Panc1 (cell line): ENCODE results near the gene C1orf232. TPM values are rescaled to one million over a fixed set of nuclear protein-coding genes. Genes with fewer than 3 reads are reported as not detected.

Experiments
- ATAC-seq: fragments of 200-7000 bp; cut with Tn5 transposase; 2 replicates; pipeline ENCODE4 v1.9.1; 2020; ENCODE audit warnings: mild to moderate bottlenecking, moderate library complexity
- BruUV-seq: library from RNA; stranded (reverse); fragments of 400-500 nt; replicated peaks from 2 replicates; lab custom pipeline; 2021; lab: Mats Ljungman, UMichigan
- CTCF ChIA-PET: fragments of 300-600 bp; sonication (Branson Sonifier 250); formaldehyde crosslinking; loops from one replicate; lab custom pipeline; 2022; ENCODE audit warnings: antibody characterized with exemption; lab: Charles Lee
- POLR2A ChIA-PET: fragments of 300-600 bp; sonication (Branson Sonifier 250); formaldehyde crosslinking; loops from one replicate; lab custom pipeline; 2022; ENCODE audit warnings: antibody characterized with exemption; lab: Charles Lee
- DNase-seq: peaks from one replicate; pipeline ENCODE4 v3.0.0-alpha.2; 2010; ENCODE audit warnings: low read depth, low spot score
- H3K27ac ChIP-seq: 2 replicates; pipeline ENCODE4 v1.5.1; 2011; ENCODE audit warnings: mild to moderate bottlenecking, low read length, inconsistent platforms
- H3K27me3 ChIP-seq: fragments of 200-500 bp; sonication (Bioruptor generic); 2 replicates; pipeline ENCODE4 v1.6.0; 2014; ENCODE audit warnings: low read length, inconsistent platforms; ENCODE audit not compliant: control insufficient read depth, insufficient read depth
- H3K36me3 ChIP-seq: fragments of 200-500 bp; sonication (Bioruptor generic); 2 replicates; pipeline ENCODE4 v1.5.1; 2014; ENCODE audit warnings: inconsistent platforms, mild to moderate bottlenecking, low read length, moderate library complexity; ENCODE audit not compliant: control insufficient read depth, insufficient read depth
- H3K4me1 ChIP-seq: 2 replicates; pipeline ENCODE4 v1.5.1; 2011; ENCODE audit warnings: inconsistent platforms, mild to moderate bottlenecking, low read length, moderate library complexity; ENCODE audit not compliant: control insufficient read depth, insufficient read depth
- H3K4me3 ChIP-seq, 2 experiments: 2 replicates each; pipeline ENCODE4 v1.5.1; 2011 to 2012; ENCODE audit warnings: low read depth in 2 of 2, low read length in 2 of 2, mild to moderate bottlenecking in 2 of 2, inconsistent platforms in 1 of 2, moderate library complexity in 1 of 2
- H3K9me3 ChIP-seq: fragments of 200-500 bp; sonication (Bioruptor generic); 2 replicates; pipeline ENCODE4 v1.5.1; 2014; ENCODE audit warnings: low read depth, mild to moderate bottlenecking, inconsistent platforms, low read length, moderate library complexity; ENCODE audit not compliant: control insufficient read depth, insufficient read depth
- POLR2AphosphoS5 ChIP-seq: IDR thresholded peaks from 2 replicates; pipeline ENCODE4 v1.6.1; 2012; ENCODE audit warnings: mild to moderate bottlenecking, low read depth, low read length, moderate library complexity
- SIN3A ChIP-seq: IDR thresholded peaks from 2 replicates; pipeline ENCODE4 v1.6.1; 2012; ENCODE audit warnings: low read depth, mild to moderate bottlenecking, low read length, moderate library complexity, borderline replicate concordance; ENCODE audit not compliant: insufficient read depth
- TCF7L2 ChIP-seq: IDR thresholded peaks from 2 replicates; pipeline ENCODE4 v1.6.1; 2011; ENCODE audit warnings: mild to moderate bottlenecking, low read depth, low read length, inconsistent platforms
- in situ Hi-C: cut with HindIII; loops from 2 replicates; pipeline ENCODE4 v1.10.0; 2016; ENCODE audit warnings: low sequenced_read_pairs, low pct_unique_long_range_greater_than_20kb
- intact Hi-C: fragments of 100-400 bp; cut with micrococcal nuclease; formaldehyde crosslinking; loops from one replicate; pipeline ENCODE4 v1.10.0; 2022; ENCODE audit not compliant: unreplicated experiment
- total RNA-seq: library from RNA; stranded (reverse); gene quantifications from one replicate; pipeline ENCODE4 v1.2.1, GENCODE V29; 2021; ENCODE audit not compliant: unreplicated experiment
- TF ChIP-seq, protein P1 (sequence below): fragments of 450-650 bp; IDR thresholded peaks from 2 replicates; pipeline ENCODE4 v1.5.1; 2017; ENCODE audit warnings: mild to moderate bottlenecking
- TF ChIP-seq, protein P2 (sequence below), 2 experiments: IDR thresholded peaks; 2 replicates each; pipeline ENCODE4 v1.6.1; 2011 to 2012; ENCODE audit warnings: low read depth in 2 of 2, control low read depth in 1 of 2, low read length in 1 of 2, mild to moderate bottlenecking in 1 of 2, moderate library complexity in 1 of 2; ENCODE audit not compliant: insufficient read depth in 1 of 2

Gene C1orf232
- total RNA-seq, 1 experiment from 2014 or later = not detected

DNA sequence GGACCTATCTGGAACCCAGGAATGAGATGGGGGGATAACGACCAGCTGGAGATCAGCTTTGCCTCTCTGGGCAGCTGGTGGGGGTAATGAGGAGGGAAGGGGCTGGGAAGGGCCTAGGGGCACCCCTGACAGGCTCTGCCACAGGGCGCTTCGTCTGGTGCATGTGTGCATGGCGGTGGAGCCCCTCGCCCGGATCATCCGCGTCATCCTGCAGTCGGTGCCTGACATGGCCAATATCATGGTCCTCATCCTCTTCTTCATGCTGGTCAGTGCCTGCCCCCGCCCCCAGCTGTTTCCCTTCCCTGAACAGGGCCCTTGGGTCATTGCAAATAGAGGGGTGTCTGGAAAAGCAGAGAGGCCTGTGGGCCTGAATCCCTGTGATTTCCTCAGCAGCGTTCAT lies 29.1 kb upstream of the C1orf232 start:
- Histone ChIP-seq H3K4me1 (no peaks in the 10 kb centered on the region), H3K36me3 (no peaks in the 10 kb centered on the region), H3K4me3 (no peak overlapping the region), H3K27me3 (no peaks in the 10 kb centered on the region), H3K9me3 (no peaks in the 10 kb centered on the region), H3K27ac (no peak overlapping the region)
- TF ChIP-seq, protein P1, sequence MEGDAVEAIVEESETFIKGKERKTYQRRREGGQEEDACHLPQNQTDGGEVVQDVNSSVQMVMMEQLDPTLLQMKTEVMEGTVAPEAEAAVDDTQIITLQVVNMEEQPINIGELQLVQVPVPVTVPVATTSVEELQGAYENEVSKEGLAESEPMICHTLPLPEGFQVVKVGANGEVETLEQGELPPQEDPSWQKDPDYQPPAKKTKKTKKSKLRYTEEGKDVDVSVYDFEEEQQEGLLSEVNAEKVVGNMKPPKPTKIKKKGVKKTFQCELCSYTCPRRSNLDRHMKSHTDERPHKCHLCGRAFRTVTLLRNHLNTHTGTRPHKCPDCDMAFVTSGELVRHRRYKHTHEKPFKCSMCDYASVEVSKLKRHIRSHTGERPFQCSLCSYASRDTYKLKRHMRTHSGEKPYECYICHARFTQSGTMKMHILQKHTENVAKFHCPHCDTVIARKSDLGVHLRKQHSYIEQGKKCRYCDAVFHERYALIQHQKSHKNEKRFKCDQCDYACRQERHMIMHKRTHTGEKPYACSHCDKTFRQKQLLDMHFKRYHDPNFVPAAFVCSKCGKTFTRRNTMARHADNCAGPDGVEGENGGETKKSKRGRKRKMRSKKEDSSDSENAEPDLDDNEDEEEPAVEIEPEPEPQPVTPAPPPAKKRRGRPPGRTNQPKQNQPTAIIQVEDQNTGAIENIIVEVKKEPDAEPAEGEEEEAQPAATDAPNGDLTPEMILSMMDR = no peak
- TF ChIP-seq, protein P2, sequence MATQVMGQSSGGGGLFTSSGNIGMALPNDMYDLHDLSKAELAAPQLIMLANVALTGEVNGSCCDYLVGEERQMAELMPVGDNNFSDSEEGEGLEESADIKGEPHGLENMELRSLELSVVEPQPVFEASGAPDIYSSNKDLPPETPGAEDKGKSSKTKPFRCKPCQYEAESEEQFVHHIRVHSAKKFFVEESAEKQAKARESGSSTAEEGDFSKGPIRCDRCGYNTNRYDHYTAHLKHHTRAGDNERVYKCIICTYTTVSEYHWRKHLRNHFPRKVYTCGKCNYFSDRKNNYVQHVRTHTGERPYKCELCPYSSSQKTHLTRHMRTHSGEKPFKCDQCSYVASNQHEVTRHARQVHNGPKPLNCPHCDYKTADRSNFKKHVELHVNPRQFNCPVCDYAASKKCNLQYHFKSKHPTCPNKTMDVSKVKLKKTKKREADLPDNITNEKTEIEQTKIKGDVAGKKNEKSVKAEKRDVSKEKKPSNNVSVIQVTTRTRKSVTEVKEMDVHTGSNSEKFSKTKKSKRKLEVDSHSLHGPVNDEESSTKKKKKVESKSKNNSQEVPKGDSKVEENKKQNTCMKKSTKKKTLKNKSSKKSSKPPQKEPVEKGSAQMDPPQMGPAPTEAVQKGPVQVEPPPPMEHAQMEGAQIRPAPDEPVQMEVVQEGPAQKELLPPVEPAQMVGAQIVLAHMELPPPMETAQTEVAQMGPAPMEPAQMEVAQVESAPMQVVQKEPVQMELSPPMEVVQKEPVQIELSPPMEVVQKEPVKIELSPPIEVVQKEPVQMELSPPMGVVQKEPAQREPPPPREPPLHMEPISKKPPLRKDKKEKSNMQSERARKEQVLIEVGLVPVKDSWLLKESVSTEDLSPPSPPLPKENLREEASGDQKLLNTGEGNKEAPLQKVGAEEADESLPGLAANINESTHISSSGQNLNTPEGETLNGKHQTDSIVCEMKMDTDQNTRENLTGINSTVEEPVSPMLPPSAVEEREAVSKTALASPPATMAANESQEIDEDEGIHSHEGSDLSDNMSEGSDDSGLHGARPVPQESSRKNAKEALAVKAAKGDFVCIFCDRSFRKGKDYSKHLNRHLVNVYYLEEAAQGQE (IDR thresholded peaks at IDR 0.05; ENCODE audit: insufficient read depth in 1 of 2, low read depth in 2 of 2, low read length in 1 of 2) = no peak
- no peak for TF ChIP-seq POLR2AphosphoS5
- no peak for TF ChIP-seq SIN3A
- no TSS peak for BruUV-seq
- in situ Hi-C loops (no loop called here), intact Hi-C loops (no loop called here)
- ChIA-PET CTCF (no interaction called here), POLR2A (no interaction called here)
- DNase-seq (no peak), ATAC-seq (no peak)

DNA sequence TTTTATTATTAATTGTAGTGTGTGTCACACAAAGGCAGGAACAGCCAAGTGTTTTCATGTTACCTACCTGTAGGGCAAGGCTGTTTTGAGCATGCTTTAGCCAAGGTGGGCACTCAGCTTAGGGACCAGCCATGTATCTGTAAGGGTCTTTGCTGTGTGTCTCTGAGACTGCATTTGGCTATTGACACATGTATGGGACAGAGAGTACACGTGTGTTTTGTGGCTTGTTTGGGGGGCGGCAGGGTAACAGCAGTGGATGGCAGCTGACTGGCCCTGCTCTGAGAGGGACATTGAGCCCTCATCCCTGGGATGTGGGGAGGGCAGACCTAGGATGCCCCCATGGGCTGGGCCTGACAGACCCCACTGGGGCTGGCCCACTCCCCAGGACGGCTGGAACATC lies 28.5 kb upstream of the C1orf232 start:
- ChIA-PET POLR2A (no interaction called here), CTCF (no interaction called here)
- DNase-seq (no peak), ATAC-seq (no peak)
- H3K4me1 ChIP-seq = no peaks in the 10 kb centered on the region
- BruUV-seq = no TSS peak
- TF ChIP-seq TCF7L2 (no peak), SIN3A (no peak), POLR2AphosphoS5 (no peak)
- TF ChIP-seq, protein P1 = no peak
- TF ChIP-seq, protein P2 (IDR thresholded peaks at IDR 0.05; ENCODE audit: insufficient read depth in 1 of 2, low read depth in 2 of 2, low read length in 1 of 2) = no peak
- H3K27ac ChIP-seq = no peak overlapping the region
- no peak overlapping the region for H3K4me3 ChIP-seq
- intact Hi-C loops (no loop called here), in situ Hi-C loops (no loop called here)
- H3K27me3 ChIP-seq = no peaks in the 10 kb centered on the region
- H3K36me3 ChIP-seq = no peaks in the 10 kb centered on the region
- H3K9me3 ChIP-seq = no peaks in the 10 kb centered on the region
